CD4-positive, alpha-beta T cell treated with Interleukin-15 for 1 hour (primary cell): ENCODE results near the gene ADCY9.
A peak's percentile ranks its signal among the peaks of the same experiment; 100 is the strongest.

Experiments
- DNase-seq: peaks from one replicate; pipeline ENCODE4 v3.0.0-alpha.2; 2020

ADCY9 gene

DNA sequence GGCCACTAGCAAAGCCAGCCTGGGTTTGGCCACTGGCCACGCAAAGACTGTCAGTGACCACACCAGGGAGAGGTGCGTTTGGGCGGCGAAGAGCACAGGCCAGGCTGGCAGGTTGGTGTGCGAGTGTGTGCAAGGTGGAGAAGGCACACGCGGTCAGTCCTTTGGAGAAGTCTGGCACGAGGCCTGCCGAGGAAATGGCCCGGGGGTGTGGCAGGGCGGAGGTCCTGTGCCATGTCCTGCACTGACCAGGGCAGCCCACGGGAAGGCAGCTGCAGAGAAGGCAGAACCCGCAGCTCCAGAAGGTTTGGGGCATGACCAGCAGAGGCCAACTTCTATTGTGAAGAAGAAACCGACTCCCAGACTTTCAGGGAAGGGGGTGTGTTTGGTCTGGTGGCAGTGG lies 90.8 kb downstream of the ADCY9 start:
- DNase-seq = no peak

GRCh38 chr16:4021916-4022315 lies 94.3 kb downstream of the ADCY9 start:
- DNase-seq = no peak

DNA sequence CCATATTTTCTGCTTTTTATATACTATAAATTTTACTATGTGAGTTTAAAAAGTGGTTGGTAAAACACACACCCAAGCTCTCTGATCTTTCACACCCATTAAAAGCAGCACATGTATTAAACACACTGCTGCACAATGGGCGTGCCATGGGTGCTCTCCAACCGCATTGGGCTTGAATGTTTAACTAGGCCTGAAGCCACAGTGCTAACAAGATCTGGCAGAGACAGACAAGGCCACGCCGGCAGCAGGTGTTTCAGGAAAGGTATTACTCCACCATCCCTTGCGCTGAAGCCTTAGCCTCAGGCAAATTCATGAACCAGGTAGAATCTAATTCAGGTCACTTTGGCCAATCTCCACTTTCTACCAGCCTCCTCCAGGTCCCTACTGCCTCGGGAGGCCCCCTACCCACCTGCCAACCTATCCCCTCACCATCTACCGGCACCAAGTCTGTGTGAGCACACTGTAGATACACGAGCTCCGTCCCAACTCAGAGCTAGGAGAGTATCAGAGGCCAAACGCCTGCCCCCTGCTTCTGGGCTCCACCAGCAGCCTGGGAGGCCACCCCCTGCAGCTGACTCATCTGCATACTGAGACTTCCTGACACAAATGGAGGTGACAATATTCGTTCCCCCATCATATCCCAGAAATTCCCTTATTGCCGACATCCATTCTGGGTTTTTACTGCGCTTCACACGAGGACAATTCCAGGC lies 95.0 kb downstream of the ADCY9 start:
- no peak for DNase-seq

DNA sequence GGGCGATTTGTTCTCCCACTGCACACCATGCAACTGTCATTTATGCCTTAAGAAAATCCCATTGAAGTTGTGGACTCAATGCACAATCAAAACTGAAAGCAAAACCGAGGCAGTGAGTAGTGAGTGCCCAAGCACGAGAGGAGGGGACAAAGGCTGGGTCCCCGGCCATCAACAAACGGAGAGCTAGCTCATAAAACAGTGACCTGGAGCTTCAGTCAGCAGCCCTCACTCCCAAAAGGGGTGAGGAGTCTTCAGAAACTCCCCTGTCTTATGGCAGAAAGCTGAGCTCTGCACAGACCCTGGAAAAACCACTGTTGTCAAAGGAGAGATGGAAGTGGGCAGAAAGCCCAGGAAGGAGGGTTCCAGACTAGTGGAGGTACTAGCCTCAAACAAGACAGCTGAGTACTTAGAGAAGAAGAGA lies 96.9 kb downstream of the ADCY9 start:
- no peak for DNase-seq

DNA sequence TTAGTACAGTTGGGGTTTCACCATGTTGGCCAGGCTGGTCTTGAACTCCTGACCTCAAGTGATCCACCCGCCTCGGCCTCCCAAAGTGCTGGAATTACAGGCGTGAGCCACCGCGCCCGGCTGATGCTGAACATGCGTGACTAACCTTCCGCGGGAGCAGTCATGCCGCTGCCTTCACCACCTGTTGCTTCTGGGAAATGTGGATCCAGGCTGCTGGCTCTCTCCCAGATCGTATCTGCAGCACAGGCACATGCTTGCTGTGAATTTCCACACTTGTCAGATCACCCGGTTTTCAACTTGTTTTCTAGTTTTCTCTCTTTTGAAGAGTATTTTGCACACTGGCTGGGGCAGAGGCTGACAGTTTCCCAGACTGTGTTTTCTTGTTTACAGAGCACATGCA lies 97.9 kb downstream of the ADCY9 start:
- DNase-seq = no peak

DNA sequence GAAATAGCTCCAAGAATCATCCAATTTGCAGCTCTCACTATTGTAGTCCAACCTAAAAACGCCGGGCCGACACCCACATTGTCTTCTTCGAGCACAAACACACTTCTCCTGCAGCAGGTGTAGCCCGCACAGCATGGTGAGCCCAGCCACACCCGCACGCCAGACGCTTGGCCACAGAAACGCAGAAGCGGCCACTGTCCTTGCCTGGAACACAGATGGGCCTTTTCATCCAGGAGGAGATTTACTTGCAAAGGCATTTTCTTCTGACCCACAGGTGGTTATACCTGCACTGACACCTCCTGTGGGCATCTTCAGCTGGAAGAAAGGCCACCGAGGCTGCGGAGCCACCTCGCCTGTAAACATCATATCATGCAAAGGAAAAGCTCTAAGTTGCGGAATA lies 98.4 kb downstream of the ADCY9 start:
- no peak for DNase-seq

GRCh38 chr16:4016658-4017057 lies 99.6 kb downstream of the ADCY9 start:
- peak; percentile 37 for DNase-seq

- no peak for DNase-seq
These were observed 100.3 kb downstream of the ADCY9 start for GRCh38 chr16:4016005-4016352.

GRCh38 chr16:4015275-4016004 lies 100.8 kb downstream of the ADCY9 start:
- DNase-seq = no peak

GRCh38 chr16:4011940-4012629 lies 104.2 kb downstream of the ADCY9 start:
- DNase-seq = no peak

- peak; percentile 51 for DNase-seq
These were observed 104.9 kb downstream of the ADCY9 start for GRCh38 chr16:4011225-4011939.

DNA sequence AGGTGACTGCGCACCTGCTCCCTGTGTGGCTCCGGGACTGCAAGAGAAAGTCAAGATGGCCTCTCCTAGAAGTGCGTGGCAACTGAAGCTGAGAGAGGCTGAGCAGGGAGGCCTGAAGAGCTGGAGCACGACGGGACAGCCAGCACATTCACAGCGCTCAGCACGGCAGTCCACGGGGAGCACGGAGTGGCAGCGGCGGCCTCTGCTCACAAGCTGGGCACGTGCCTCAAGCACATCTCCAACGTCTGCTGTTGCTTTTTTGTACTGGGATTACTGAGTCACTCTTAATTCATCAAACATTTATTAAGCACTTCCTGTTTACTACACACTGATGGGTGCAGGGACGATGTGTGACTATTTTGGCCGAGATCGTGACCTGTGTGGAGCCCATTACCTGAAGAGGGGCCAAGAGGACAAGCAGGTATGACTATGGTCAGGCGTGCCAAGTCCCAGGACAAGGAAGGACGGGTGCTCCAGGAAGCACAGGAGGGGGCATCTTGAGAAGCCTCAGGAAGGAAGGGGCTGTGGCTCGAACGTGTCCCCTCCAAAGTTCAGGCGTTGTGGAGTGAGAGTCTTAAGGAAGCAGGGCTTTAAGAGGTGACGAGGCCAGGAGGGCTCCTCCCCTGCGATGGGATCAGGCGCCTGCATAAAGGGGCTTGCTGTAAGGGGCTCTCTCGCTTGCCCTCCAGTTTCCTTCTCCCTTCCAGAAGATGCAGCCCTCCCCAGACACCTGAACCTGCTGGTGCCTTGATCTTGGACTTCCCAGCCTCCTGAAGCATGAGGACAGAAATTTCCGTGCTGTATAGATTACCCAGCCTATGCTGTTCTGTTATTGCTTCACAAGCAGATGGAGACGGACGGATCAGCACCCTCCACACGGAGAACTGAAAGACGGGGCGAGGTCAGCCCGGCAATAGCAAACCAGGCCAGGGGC lies 105.8 kb downstream of the ADCY9 start:
- DNase-seq = no peak

DNA sequence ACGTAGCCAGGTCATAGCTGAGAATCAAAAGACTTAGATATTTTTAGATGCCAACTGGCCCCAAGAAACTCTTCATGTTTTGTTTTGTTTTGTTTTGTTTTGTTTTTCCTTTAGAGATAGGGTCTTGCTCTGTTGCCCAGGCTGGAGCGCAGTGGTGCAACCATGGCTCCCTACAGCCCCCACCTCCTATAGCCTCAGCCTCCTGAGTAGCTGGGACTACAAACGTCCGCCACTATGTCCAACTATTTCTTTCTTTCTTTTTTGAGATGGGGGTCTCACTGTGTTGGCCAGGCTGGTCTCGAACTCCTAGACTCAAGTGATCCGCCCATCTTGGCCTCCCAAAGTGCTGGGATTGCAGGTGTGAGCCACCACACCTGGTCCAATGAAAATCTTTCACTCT lies 107.1 kb downstream of the ADCY9 start:
- DNase-seq = no peak

DNA sequence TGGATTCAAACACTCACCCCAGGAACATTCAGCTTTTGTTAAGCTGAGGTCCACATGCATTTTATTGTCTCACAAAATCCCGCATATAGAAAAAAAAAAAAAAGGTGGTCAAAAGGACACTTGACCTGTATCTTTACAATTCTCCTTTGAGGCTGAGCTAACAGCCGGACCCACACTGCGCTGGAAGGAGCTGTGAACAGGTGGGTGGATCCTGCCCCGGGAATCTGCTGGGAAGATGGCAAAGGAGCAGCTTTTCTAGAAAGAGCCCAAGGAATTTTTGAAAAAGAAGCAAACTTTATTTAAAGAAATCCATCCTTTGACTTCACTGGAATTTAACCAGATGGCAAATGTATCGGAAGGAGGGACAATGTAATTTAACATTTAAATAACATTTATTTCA lies 108.1 kb downstream of the ADCY9 start:
- no peak for DNase-seq

- DNase-seq = no peak
These were observed 109.7 kb downstream of the ADCY9 start for GRCh38 chr16:4006397-4006999.

DNA sequence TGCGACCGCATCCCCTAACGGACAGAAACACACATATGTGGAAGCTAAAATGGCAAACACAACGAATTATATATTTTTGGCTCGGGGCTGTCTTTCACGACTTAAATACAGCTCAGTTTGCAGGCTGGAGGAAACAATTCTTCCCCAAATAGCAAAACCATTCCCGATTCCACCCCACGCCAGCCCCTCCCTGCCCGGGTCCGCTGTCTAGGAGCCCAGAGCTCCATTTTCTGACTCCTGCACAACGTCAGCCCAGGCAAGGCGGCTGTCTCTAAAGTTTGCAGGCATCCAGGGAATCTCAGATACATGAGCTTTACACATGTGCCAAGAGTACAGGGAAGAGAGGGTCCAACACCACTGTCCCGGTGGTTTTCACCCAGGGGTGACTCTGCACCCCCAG lies 110.5 kb downstream of the ADCY9 start:
- DNase-seq = no peak

GRCh38 chr16:4005281-4005680 lies 111.0 kb downstream of the ADCY9 start:
- no peak for DNase-seq

DNA sequence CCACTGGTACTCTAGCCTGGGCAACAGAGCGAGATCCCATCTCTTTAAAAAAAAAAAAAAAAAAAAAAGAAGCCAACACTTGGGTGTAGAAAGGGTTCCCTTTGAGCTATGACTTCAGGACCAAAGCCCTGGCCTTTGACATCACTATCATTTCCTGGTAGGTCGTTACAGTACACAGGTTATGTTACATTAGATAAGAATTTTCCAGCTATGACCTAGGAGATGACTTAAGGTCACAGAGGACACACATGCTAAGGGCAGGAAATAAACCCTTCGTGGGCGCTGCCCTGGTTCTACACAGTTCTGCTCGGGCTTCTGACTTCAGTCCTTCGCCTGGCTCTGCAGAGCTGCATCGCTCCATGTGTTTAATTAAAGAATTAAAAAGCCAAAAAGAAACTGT lies 112.0 kb downstream of the ADCY9 start:
- no peak for DNase-seq

- DNase-seq = no peak
These were observed 112.7 kb downstream of the ADCY9 start for GRCh38 chr16:4003576-4003975.

DNA sequence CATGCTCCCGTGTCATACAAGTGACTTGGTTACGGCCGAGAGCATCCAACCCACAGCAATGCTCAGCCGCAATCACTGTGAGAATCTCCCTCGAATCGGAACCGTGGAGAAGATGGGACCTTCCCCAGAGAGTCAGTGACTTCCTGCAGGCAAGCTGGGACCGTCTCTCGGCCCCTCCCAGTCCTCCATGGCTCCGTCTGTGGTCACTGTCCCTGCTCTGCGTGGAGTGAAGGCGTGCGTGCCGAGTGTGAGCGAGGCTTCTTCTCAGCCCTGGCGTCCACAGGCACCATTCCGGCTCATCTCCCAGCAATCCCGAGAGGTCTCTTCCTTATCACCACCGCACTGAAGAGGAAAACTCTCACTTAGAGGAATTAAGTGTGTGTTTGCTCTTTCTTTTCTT lies 113.1 kb downstream of the ADCY9 start:
- no peak for DNase-seq

- no peak for DNase-seq
These were observed 114.1 kb downstream of the ADCY9 start for GRCh38 chr16:4002121-4002520.
